ENCODE results near the gene ZRANB3.

Gene ZRANB3

GRCh38 chr2:135163306-135163705 is 367.7 kb downstream of the ZRANB3 start:
- no peak for TF ChIP-seq CTCF (IDR thresholded peaks at IDR 0.05; ENCODE audit: borderline replicate concordance, control extremely low read depth, extremely low read depth, insufficient read depth, missing control alignments)
- in situ Hi-C loops (cut with MboI; ENCODE audit: low sequenced_read_pairs, unreplicated experiment), result no loop called here
- no peak for DNase-seq (ENCODE audit: low spot score)

GRCh38 chr2:135162786-135163185 is 368.2 kb downstream of the ZRANB3 start:
- no peak for DNase-seq (ENCODE audit: low spot score)
- in situ Hi-C loops (cut with MboI; ENCODE audit: low sequenced_read_pairs, unreplicated experiment), result no loop called here
- no peak for TF ChIP-seq CTCF (IDR thresholded peaks at IDR 0.05; ENCODE audit: borderline replicate concordance, control extremely low read depth, extremely low read depth, insufficient read depth, missing control alignments)

GRCh38 chr2:135162377-135162776 is 368.6 kb downstream of the ZRANB3 start:
- in situ Hi-C loops (cut with MboI; ENCODE audit: low sequenced_read_pairs, unreplicated experiment), result no loop called here
- no peak for TF ChIP-seq CTCF (IDR thresholded peaks at IDR 0.05; ENCODE audit: borderline replicate concordance, control extremely low read depth, extremely low read depth, insufficient read depth, missing control alignments)
- DNase-seq (ENCODE audit: low spot score), result no peak

- no peak for TF ChIP-seq CTCF (IDR thresholded peaks at IDR 0.05; ENCODE audit: borderline replicate concordance, control extremely low read depth, extremely low read depth, insufficient read depth, missing control alignments)
- in situ Hi-C loops (cut with MboI; ENCODE audit: low sequenced_read_pairs, unreplicated experiment), result no loop called here
- DNase-seq (ENCODE audit: low spot score), result no peak
Measured at GRCh38 chr2:135159191-135159590, 371.8 kb downstream of the ZRANB3 start.

GRCh38 chr2:135157856-135158255 is 373.2 kb downstream of the ZRANB3 start:
- in situ Hi-C loops (cut with MboI; ENCODE audit: low sequenced_read_pairs, unreplicated experiment), result no loop called here
- DNase-seq (ENCODE audit: low spot score), result no peak
- TF ChIP-seq CTCF (IDR thresholded peaks at IDR 0.05; ENCODE audit: borderline replicate concordance, control extremely low read depth, extremely low read depth, insufficient read depth, missing control alignments), result no peak

- in situ Hi-C loops (cut with MboI; ENCODE audit: low sequenced_read_pairs, unreplicated experiment), result no loop called here
- no peak for TF ChIP-seq CTCF (IDR thresholded peaks at IDR 0.05; ENCODE audit: borderline replicate concordance, control extremely low read depth, extremely low read depth, insufficient read depth, missing control alignments)
- DNase-seq (ENCODE audit: low spot score), result no peak
Measured at GRCh38 chr2:135154962-135155361, 376.1 kb downstream of the ZRANB3 start.

- TF ChIP-seq CTCF (IDR thresholded peaks at IDR 0.05; ENCODE audit: borderline replicate concordance, control extremely low read depth, extremely low read depth, insufficient read depth, missing control alignments), result no peak
- in situ Hi-C loops (cut with MboI; ENCODE audit: low sequenced_read_pairs, unreplicated experiment), result no loop called here
- no peak for DNase-seq (ENCODE audit: low spot score)
Measured at GRCh38 chr2:135152361-135152760, 378.7 kb downstream of the ZRANB3 start.
